ENCODE data around the gene IGSF3. TPM values are rescaled to one million over a fixed set of nuclear protein-coding genes. Genes with fewer than 3 reads are reported as not detected.
A peak's percentile ranks its signal among the peaks of the same experiment; 100 is the strongest.
"Not testable (repeated sequence)": the region's sequence is repeated elsewhere in the genome, so short reads cannot be mapped to it uniquely, and the experiment has no call there.

Gene IGSF3
- polyA plus RNA-seq, 3 donors from 2014 or later: not detected

DNA sequence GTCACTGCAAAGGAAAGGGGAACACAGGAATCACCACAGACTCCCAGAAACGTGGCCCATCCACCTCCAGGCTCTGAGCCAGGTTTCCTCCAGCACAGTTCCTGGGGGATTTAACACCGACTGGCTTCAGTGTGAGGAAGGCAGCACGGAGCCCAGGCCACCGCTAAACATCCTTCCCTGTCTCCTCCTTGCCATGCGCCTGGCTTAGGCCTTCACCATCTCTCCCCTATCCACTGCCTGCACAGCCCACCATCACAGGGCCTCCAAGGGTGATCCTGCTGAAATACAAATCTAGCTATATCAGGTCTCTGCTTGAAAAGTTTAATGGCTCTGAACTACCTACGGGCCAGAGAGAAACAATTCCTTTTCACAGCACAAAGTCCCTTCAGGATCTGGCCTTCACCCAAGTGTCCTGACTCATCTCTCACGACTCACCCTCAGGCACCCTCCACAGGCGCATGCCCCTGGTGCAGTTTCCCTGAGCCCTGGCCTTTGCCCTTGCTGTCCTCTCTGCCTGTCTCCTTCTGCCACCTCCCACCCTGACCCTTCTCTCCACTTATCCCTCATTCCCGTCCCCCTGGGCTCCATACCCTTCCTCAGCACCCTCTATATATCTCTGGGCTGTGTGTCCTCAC lies 78.3 kb downstream of the IGSF3 start:
- H3K4me1 Mint-ChIP-seq: peaks cover 20 to 22% of the 10 kb centered on the region in 2 donors
- peak overlapping the region in 1 of 6 donors; percentile 77 for H3K27ac Mint-ChIP-seq
- DNase-seq, H3K36me3 Mint-ChIP-seq, H3K9me3 Mint-ChIP-seq: not testable (repeated sequence)
- peak overlapping the region in 3 of 5 donors; percentile 12 to 49 (median 18) for H3K4me3 Mint-ChIP-seq
- H3K27me3 Mint-ChIP-seq (ENCODE audit: low read depth in 3 of 3): peaks cover 9 to 16% (median 12%) of the 10 kb centered on the region in 3 donors

DNA sequence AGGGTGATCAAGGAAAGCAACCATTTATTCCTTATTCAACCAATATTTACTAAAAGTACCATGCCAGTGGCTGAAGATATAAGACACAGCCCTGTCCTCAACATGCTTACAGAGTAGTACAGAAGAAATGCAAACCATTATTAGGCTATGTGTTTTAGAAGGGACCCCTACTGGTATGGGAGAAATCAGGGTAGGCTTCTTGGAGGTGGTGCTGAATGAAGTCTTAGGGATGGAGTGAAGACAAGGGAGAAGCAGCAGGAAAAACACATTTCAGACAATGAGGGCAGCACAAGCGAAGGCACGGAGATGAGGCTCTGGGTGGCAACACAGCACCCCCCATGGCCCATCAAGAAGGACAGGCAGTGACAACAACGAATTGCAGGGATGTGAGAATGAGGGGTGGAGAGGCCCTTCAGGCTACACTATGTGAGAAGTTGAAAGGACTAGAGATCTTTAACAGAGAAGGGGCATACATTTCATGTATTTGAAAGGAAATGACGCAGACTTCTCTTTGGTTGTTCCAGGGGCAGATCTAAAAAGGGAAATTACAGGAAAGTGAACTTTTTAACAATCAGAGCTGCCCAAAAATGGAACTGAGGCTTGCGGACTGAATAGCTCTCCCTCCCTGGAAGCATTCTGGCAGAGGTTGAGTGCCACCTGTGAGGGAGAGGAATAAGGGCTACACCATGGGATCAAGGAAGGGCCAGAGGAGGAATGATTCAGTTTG lies 79.9 kb downstream of the IGSF3 start:
- no peak for DNase-seq
- Mint-ChIP-seq H3K9me3 (no peaks in the 10 kb centered on the region), H3K27me3 (ENCODE audit: low read depth in 3 of 3) (peaks cover 12 to 23% (median 12%) of the 10 kb centered on the region in 3 donors), H3K4me1 (peaks cover 20 to 22% of the 10 kb centered on the region in 2 donors), H3K36me3 (no peaks in the 10 kb centered on the region), H3K27ac (no peak overlapping the region), H3K4me3 (peak overlapping the region in 1 of 5 donors; percentile 9)

DNA sequence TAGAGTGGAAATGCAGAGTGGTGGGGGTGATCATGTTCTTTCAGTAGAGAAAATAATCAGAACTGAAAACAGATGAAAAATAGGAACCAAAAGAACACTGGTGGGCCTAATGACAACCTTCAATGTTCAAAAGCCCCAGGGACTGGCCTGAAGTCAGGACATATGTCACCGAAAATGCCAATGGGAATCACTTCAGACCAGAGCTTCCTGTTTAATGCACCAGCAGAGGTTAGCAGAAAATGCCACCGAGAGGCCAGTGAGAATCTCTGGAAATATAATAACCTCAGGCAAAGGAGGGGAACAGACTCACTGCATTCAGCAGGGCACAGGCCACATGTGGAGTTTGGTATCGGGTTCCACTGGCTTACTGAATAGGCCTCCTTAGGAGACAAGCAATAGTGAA lies 80.8 kb downstream of the IGSF3 start:
- no peak for DNase-seq
- no peak overlapping the region for H3K4me3 Mint-ChIP-seq
- no peaks in the 10 kb centered on the region for H3K36me3 Mint-ChIP-seq
- H3K27me3 Mint-ChIP-seq (ENCODE audit: low read depth in 3 of 3): peaks cover 12 to 20% (median 16%) of the 10 kb centered on the region in 3 donors
- peaks cover 20 to 22% of the 10 kb centered on the region in 2 donors for H3K4me1 Mint-ChIP-seq
- no peak overlapping the region for H3K27ac Mint-ChIP-seq
- H3K9me3 Mint-ChIP-seq: no peaks in the 10 kb centered on the region

DNA sequence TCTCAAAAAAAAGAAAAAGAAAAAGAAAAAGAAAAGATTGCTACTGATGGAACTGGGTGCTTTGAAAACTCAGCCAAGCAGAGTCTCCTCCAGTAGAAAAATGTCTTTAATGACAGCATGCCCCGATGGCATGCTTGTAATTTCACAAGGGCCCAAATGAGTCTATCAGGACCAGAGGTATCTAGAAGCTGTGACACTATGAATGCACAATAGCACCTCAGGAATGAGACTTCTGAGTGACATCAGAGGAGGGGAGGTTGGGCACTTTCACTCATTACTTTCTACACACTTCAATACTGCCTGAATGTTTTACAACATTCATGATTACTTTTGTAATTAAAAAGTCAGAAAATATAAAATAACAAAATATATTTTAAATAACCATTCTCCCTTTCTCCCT lies 81.6 kb downstream of the IGSF3 start:
- DNase-seq: no peak
- Mint-ChIP-seq H3K27me3 (ENCODE audit: low read depth in 3 of 3) (peaks cover 11 to 20% (median 16%) of the 10 kb centered on the region in 3 donors), H3K27ac (no peak overlapping the region), H3K4me3 (no peak overlapping the region), H3K36me3 (no peaks in the 10 kb centered on the region), H3K4me1 (peaks cover 19 to 22% of the 10 kb centered on the region in 2 donors), H3K9me3 (no peaks in the 10 kb centered on the region)

DNA sequence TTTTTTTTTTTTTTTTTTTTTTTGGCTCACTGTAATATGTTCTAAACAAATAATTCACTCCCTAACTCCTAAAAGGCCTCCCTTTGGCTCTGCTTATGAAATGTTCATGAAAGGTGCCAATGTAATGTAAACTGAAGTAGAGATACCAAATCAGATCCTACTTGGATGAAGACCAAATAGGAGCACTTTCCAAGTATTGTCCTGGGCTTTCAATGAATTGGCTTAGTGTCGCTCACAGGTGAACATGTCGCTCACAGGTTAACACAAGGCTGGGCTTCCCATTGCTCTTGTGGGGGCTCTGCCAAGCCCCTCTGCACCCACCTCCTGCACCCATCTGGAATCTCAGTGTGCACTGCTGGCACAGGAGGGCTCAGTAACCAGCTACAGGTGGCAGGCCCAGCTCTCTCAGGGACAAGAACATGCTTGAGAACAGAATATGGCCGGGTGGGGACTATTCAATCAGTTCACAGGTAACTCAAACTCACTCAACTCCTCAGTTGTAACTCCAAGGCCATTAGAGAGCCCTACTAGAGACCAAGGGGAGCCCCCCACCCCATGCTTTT lies 86.1 kb downstream of the IGSF3 start:
- no peak for DNase-seq
- H3K4me1 Mint-ChIP-seq: no peaks in the 10 kb centered on the region
- no peaks in the 10 kb centered on the region for H3K36me3 Mint-ChIP-seq
- no peak overlapping the region for H3K4me3 Mint-ChIP-seq
- H3K9me3 Mint-ChIP-seq: no peaks in the 10 kb centered on the region
- no peak overlapping the region for H3K27ac Mint-ChIP-seq
- peaks cover 2 to 18% (median 10%) of the 10 kb centered on the region in 3 donors for H3K27me3 Mint-ChIP-seq (ENCODE audit: low read depth in 3 of 3)

DNA sequence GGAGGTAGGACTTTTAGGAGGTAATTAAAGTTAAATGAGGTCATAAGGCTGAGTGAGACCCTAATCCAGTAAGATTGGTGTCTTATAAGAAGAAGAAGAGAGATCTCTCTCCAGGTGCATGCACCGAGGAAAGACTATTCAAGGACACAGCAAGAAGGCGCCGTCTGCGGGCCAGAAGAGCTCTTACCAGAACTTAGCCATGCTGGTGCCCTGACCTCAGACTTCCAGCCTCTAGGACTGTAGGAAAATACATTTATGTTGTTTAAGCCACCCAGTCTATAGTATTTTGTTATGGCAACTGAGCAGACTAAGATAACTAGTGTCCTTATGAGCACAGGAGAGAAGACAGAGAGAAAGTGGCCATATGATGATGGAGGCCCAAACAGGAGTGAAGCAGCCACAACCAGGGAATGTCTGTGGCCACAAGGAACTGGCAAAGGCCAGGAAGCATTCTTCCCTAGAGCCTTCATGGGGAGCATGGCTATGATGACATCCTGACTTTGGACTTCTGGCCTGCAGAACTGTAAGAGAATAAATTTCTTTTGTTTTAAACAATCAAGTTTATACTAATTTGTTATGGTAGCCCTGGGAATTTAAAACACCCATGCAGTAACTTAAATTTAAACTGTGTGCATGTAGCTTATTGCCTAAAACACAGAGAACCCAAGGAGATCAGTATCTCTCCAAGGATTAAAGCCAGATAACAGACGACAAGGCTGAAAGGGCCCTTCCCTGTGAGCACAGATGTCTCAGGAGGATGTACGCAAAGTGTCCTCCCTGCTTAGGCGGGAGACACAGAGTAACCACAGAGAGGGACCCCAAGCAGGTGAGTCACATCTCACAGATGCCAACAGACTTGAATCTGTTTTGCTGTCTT lies 86.8 kb downstream of the IGSF3 start:
- no peaks in the 10 kb centered on the region for H3K36me3 Mint-ChIP-seq
- no peaks in the 10 kb centered on the region for H3K9me3 Mint-ChIP-seq
- no peak overlapping the region for H3K4me3 Mint-ChIP-seq
- no peak for DNase-seq
- H3K27ac Mint-ChIP-seq: no peak overlapping the region
- H3K4me1 Mint-ChIP-seq: no peaks in the 10 kb centered on the region
- H3K27me3 Mint-ChIP-seq (ENCODE audit: low read depth in 3 of 3): peaks cover 4 to 21% (median 10%) of the 10 kb centered on the region in 3 donors

DNA sequence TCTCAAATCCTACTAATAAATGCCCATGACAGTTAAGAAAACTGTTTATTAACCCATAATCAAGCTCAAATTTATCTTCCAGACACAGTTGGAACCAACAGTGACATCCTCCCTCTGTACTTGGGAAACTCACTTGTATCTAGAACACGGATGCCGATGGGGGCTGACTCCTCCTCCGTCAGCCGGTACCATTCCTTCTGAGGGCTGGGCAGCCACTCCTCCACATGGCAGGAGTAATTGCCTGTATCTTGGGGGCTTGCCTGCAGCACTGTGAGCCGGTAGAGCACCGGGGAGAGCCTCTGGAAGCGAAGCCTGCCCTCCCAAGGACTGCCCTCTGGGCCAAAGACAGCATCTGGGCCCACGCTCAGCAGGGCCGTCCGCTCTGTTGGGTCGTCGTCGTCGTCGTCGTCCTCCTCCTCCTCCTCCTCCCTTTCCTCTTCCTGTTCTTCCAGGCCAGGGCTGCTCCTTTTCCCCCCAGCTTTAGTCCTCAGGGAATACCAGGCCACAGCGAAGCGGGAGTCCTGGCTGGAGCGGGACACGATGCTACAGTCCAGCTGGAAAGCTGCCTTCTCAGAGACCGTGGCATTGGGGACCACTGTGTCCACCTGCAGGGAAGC lies 88.2 kb downstream of the IGSF3 start:
- H3K4me3 Mint-ChIP-seq: no peak overlapping the region
- H3K4me1 Mint-ChIP-seq: no peaks in the 10 kb centered on the region
- no peak overlapping the region for H3K27ac Mint-ChIP-seq
- DNase-seq: no peak
- H3K27me3 Mint-ChIP-seq (ENCODE audit: low read depth in 3 of 3): peaks cover 5 to 17% (median 10%) of the 10 kb centered on the region in 3 donors
- H3K9me3 Mint-ChIP-seq: no peaks in the 10 kb centered on the region
- H3K36me3 Mint-ChIP-seq: no peaks in the 10 kb centered on the region

DNA sequence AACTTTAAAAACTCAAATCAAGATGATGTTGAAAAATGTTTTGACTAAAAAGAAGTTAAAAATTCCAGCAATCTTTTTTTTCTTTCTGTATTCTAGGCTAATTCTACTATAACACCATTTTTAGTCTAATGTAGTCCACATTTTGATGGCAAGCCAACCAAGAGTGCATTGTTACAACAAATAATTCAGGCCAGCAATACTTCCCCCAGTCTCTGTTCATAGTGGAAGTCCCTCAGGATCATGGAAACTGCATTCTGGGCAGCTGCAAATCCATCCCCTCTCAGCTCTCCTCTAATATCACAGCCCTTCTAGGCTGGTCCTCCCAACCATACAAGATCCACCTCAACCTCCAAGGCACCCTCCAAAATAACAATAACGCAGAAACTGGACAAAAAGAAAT lies 89.0 kb downstream of the IGSF3 start:
- H3K36me3 Mint-ChIP-seq: no peaks in the 10 kb centered on the region
- H3K4me3 Mint-ChIP-seq: no peak overlapping the region

DNA sequence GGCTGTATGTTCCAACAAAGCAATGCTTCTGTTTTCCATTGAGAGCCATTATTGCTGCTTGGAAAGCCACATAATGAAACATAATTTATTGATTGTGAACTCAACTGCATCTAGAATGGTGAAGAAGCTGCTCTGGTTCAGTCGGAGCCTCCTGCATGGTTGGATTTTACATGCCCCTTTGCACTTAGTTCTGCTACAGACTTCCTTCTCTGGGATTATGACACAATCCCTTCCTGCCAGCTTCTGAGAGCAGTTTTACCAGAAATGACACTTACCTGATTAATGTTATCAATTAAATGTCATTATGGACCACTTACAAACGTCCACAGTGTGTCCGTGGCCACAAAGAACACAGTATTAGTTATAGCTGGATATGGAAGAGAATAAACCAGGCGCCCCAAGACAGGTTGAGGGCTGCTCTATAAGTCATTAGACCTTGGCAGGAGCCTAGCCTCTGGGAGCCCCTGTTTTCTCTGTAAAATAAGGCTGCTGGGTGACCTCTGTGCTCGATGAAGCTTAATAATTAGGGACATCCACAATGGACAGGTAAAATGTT lies 89.7 kb downstream of the IGSF3 start:
- no peak for DNase-seq
- Mint-ChIP-seq H3K36me3 (no peaks in the 10 kb centered on the region), H3K9me3 (no peaks in the 10 kb centered on the region), H3K4me1 (no peaks in the 10 kb centered on the region), H3K27me3 (ENCODE audit: low read depth in 3 of 3) (peaks cover 5 to 10% (median 6%) of the 10 kb centered on the region in 3 donors), H3K27ac (no peak overlapping the region), H3K4me3 (no peak overlapping the region)

More for the DNA sequence above, 89.0 kb downstream of the IGSF3 start:
- no peaks in the 10 kb centered on the region for H3K9me3 Mint-ChIP-seq
- peak overlapping the region in 1 of 6 donors; percentile 25 for H3K27ac Mint-ChIP-seq
- no peaks in the 10 kb centered on the region for H3K4me1 Mint-ChIP-seq
- peaks cover 5 to 16% (median 9%) of the 10 kb centered on the region in 3 donors for H3K27me3 Mint-ChIP-seq (ENCODE audit: low read depth in 3 of 3)
- no peak for DNase-seq

DNA sequence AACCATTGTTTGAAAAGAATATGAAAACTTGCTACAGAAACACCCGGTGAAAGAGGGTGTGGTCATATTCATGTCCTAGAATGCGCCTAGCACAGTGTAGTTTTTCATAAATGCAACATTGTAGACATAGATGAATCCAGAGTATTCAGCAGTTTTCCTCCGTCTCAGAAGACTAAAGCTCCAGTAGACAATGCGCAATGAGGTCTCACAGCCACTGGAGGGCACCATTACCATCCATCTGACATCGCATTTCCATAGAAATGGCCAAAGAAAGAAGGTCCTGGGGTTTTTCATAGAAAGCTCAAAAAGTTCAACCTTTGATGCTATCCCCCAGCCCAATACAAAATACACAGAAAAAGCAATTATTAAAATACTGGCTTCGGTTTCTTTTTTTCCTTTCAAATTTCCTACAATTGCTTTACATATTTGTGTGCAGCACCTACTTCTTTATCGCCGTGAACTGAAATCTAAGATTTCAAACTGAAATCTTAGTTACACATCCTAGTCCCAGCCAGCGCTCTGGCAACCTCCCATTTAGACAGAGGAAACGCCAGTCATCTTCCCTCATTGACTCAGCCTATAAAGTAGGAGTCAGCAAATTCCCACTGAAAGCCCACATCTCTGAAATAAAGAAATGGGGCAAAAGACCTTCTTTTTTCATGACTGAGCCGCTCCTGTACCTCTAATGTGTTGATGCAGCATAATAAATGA lies 92.8 kb downstream of the IGSF3 start:
- no peaks in the 10 kb centered on the region for H3K36me3 Mint-ChIP-seq
- H3K4me1 Mint-ChIP-seq: peaks cover 12 to 15% of the 10 kb centered on the region in 2 donors
- H3K27ac Mint-ChIP-seq: peak overlapping the region in 1 of 6 donors; percentile 14
- peaks cover 4 to 12% (median 5%) of the 10 kb centered on the region in 3 donors for H3K27me3 Mint-ChIP-seq (ENCODE audit: low read depth in 3 of 3)
- peak; percentile 53 to 60 (median 59) for DNase-seq
- H3K9me3 Mint-ChIP-seq: no peaks in the 10 kb centered on the region
- H3K4me3 Mint-ChIP-seq: no peak overlapping the region

DNA sequence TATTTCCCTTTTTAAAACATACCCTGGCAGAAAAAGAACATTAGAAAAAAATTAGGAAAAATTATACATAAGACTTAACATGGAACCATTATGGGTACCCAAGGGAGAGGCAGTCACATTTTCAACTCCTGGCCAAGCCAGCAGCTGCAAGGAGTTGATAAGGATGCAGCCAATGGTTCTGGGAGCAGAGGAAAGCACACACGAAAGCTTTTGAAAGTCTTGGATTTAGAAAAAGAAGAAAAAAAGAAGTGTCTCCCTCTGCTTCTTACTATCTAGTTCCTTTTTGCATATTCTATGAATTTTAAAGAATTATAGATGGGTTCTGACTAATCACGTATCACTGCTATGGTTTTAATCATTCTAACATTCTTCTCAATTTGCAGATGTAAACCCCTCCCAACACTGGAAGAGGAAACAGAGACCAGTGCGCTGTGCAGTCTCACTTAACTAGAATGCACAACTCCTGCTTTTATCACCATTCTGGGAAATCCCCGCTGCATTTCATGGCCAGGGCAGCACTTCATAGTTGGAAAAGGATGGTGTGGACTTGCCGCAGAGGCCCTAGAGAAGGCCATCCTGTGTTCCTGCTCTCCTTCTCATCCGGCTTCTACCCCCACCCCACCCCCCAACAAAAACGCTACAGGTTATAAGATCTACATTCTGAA lies 94.0 kb downstream of the IGSF3 start:
- H3K36me3 Mint-ChIP-seq: no peaks in the 10 kb centered on the region
- no peak for DNase-seq
- H3K4me3 Mint-ChIP-seq: no peak overlapping the region
- H3K9me3 Mint-ChIP-seq: no peaks in the 10 kb centered on the region
- H3K27me3 Mint-ChIP-seq (ENCODE audit: low read depth in 3 of 3): peaks cover 2 to 15% (median 5%) of the 10 kb centered on the region in 3 donors
- H3K4me1 Mint-ChIP-seq: peaks cover 24 to 27% of the 10 kb centered on the region in 2 donors
- no peak overlapping the region for H3K27ac Mint-ChIP-seq

DNA sequence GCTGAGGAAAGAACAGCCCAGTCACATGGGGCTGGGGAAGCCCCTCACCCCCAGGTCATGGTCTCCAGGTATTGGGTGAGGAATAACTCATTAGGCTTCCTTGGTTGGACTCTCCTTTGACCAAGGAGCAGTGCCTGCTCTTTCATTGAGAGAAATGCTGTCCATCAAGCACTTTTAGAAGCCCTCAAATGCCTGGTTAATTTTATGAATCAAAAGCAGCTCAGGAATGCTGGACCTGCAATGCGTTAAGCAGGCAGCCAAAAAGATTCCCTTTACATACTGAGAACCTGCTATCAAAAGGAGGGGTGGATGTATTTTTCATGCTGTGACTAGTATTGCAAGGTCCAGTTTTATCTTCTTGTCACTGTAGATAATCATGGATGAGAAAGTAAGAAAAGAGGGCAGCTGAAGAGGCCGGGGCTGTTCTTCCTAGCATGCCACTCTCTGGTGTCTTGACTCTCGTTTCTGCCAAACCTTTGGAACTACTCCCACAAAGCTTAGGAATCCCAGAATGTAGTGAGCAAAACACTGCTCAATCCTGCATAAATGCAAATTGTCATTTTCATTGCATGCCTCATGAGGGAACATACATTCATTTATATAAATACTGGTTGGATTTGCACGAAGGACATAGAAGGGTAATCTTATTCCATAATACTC lies 94.6 kb downstream of the IGSF3 start:
- Mint-ChIP-seq H3K27ac (peak overlapping the region in 1 of 6 donors; percentile 27), H3K4me3 (no peak overlapping the region), H3K36me3 (no peaks in the 10 kb centered on the region)

More for the DNA sequence above, 94.6 kb downstream of the IGSF3 start:
- DNase-seq: no peak
- Mint-ChIP-seq H3K27me3 (ENCODE audit: low read depth in 3 of 3) (peaks cover 2 to 15% (median 5%) of the 10 kb centered on the region in 3 donors), H3K9me3 (no peaks in the 10 kb centered on the region), H3K4me1 (peaks cover 30 to 33% of the 10 kb centered on the region in 2 donors)

Measured in immature natural killer cell (primary cell).